HepG2 (cell line): ENCODE data around the gene SLC15A3. TPM values are rescaled to one million over a fixed set of nuclear protein-coding genes. Genes with fewer than 3 reads are reported as not detected.

Experiments used
- DNMT1 ChIP-seq: sonication (generic); formaldehyde crosslinking; IDR thresholded peaks from 2 replicates; pipeline ENCODE4 v1.5.1; 2020; ENCODE audit warnings: mild to moderate bottlenecking, missing genetic modification reagents
- GATAD1 ChIP-seq: IDR thresholded peaks from 2 replicates; pipeline ENCODE4 v1.6.1; 2016; ENCODE audit warnings: missing genetic modification reagents, missing compliant biosample characterization
- SIX4 ChIP-seq: sonication (generic); formaldehyde crosslinking; IDR thresholded peaks from 2 replicates; pipeline ENCODE4 v1.4.0; 2020; ENCODE audit warnings: missing genetic modification reagents
- ZBTB3 ChIP-seq: sonication (generic); formaldehyde crosslinking; IDR thresholded peaks from 2 replicates; pipeline ENCODE4 v1.4.0; 2020; ENCODE audit warnings: low read depth, mild to moderate bottlenecking, moderate library complexity, missing genetic modification reagents, borderline replicate concordance
- ZFP82 ChIP-seq: sonication (generic); formaldehyde crosslinking; IDR thresholded peaks from 2 replicates; pipeline ENCODE4 v1.5.1; 2020; ENCODE audit warnings: mild to moderate bottlenecking, missing genetic modification reagents, borderline replicate concordance
- ZNF251 ChIP-seq: sonication (generic); formaldehyde crosslinking; IDR thresholded peaks from 2 replicates; pipeline ENCODE4 v1.9.0; 2021; ENCODE audit warnings: mild to moderate bottlenecking, missing genetic modification reagents
- ZNF770 ChIP-seq: sonication (generic); formaldehyde crosslinking; IDR thresholded peaks from 2 replicates; pipeline ENCODE4 v1.5.0; 2020; ENCODE audit warnings: mild to moderate bottlenecking, missing genetic modification reagents
- ZNF792 ChIP-seq: IDR thresholded peaks from 2 replicates; pipeline ENCODE4 v1.6.1; 2016
- polyA plus RNA-seq, 8 experiments: library from polyadenylated mRNA; depleted of rRNA in 3 of 8; stranded (reverse) in 7 of 8; unstranded in 1 of 8; fragments of >200 nt; fragmentation: Illumina TruSeq in 4 of 8; extraction: Trizol in 4 of 8; gene quantifications; 2 replicates each; pipeline versions ENCODE4 v1.2.1 to v1.2.3, GENCODE V29; 2011 to 2016; ENCODE audit warnings: low read depth in 4 of 8, missing spikeins in 1 of 8, mixed read lengths in 1 of 8; ENCODE audit not compliant: insufficient read depth in 1 of 8
- total RNA-seq, 5 experiments: library from RNA; depleted of rRNA; stranded (reverse); fragments of >200 nt; fragmentation: Illumina TruSeq; extraction: Trizol; gene quantifications; 2 replicates each; pipeline ENCODE4 v1.2.3, GENCODE V29; 2016; ENCODE audit warnings: low read depth in 1 of 5
- TF ChIP-seq, protein P1 (sequence below): sonication (generic); formaldehyde crosslinking; IDR thresholded peaks from one replicate; pipeline ENCODE4 v1.5.1; 2020; ENCODE audit warnings: mild to moderate bottlenecking, missing genetic modification reagents; ENCODE audit errors: not compliant biosample characterization
- TF ChIP-seq, protein P2 (sequence below): sonication (generic); formaldehyde crosslinking; IDR thresholded peaks from 2 replicates; pipeline ENCODE4 v1.4.0; 2020; ENCODE audit warnings: missing genetic modification reagents
- TF ChIP-seq, protein P3 (sequence below): sonication (generic); formaldehyde crosslinking; IDR thresholded peaks from 2 replicates; pipeline ENCODE4 v1.4.0; 2020; ENCODE audit warnings: missing genetic modification reagents, mild to moderate bottlenecking, borderline replicate concordance
- TF ChIP-seq, protein P4 (sequence below): sonication (generic); formaldehyde crosslinking; IDR thresholded peaks from 2 replicates; pipeline ENCODE4 v1.4.0; 2020; ENCODE audit warnings: mild to moderate bottlenecking, low read depth, missing genetic modification reagents
- TF ChIP-seq, protein P5 (sequence below): sonication (generic); formaldehyde crosslinking; IDR thresholded peaks from 2 replicates; pipeline ENCODE4 v1.5.0; 2020; ENCODE audit warnings: missing genetic modification reagents

Gene SLC15A3
- total and polyA plus RNA-seq, 2 of the 13 experiments (the other 11 are each of a cell fraction or from before 2014, with no cell fraction given): 0.45 to 0.77 TPM

GRCh38 chr11:60906132-60906972, 45.6 kb downstream of the SLC15A3 start, which contains the start of gene PRPF19 (continued):
- TF ChIP-seq, protein P1, sequence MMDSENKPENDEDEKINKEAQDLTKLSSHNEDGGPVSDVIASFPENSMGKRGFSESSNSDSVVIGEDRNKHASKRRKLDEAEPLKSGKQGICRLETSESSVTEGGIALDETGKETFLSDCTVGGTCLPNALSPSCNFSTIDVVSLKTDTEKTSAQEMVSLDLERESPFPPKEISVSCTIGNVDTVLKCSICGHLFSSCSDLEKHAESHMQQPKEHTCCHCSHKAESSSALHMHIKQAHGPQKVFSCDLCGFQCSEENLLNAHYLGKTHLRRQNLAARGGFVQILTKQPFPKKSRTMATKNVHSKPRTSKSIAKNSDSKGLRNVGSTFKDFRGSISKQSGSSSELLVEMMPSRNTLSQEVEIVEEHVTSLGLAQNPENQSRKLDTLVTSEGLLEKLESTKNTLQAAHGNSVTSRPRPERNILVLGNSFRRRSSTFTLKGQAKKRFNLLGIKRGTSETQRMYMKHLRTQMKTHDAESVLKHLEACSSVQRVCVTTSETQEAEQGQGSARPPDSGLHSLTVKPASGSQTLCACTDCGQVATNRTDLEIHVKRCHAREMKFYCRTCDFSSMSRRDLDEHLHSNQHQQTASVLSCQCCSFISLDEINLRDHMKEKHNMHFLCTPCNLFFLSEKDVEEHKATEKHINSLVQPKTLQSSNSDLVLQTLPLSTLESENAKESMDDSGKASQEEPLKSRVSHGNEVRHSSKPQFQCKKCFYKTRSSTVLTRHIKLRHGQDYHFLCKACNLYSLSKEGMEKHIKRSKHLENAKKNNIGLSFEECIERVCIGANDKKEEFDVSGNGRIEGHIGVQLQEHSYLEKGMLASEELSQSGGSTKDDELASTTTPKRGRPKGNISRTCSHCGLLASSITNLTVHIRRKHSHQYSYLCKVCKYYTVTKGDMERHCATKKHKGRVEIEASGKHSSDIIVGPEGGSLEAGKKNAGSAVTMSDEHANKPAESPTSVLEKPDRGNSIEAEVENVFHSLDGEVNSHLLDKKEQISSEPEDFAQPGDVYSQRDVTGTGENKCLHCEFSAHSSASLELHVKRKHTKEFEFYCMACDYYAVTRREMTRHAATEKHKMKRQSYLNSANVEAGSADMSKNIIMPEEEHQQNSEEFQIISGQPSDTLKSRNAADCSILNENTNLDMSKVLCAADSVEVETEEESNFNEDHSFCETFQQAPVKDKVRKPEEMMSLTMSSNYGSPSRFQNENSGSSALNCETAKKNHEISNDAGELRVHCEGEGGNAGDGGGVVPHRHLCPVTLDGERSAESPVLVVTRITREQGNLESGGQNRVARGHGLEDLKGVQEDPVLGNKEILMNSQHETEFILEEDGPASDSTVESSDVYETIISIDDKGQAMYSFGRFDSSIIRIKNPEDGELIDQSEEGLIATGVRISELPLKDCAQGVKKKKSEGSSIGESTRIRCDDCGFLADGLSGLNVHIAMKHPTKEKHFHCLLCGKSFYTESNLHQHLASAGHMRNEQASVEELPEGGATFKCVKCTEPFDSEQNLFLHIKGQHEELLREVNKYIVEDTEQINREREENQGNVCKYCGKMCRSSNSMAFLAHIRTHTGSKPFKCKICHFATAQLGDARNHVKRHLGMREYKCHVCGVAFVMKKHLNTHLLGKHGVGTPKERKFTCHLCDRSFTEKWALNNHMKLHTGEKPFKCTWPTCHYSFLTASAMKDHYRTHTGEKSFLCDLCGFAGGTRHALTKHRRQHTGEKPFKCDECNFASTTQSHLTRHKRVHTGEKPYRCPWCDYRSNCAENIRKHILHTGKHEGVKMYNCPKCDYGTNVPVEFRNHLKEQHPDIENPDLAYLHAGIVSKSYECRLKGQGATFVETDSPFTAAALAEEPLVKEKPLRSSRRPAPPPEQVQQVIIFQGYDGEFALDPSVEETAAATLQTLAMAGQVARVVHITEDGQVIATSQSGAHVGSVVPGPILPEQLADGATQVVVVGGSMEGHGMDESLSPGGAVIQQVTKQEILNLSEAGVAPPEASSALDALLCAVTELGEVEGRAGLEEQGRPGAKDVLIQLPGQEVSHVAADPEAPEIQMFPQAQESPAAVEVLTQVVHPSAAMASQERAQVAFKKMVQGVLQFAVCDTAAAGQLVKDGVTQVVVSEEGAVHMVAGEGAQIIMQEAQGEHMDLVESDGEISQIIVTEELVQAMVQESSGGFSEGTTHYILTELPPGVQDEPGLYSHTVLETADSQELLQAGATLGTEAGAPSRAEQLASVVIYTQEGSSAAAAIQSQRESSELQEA (CRISPR knock-in tag): no peak
- TF ChIP-seq ZFP82: no peak
- TF ChIP-seq, protein P2, sequence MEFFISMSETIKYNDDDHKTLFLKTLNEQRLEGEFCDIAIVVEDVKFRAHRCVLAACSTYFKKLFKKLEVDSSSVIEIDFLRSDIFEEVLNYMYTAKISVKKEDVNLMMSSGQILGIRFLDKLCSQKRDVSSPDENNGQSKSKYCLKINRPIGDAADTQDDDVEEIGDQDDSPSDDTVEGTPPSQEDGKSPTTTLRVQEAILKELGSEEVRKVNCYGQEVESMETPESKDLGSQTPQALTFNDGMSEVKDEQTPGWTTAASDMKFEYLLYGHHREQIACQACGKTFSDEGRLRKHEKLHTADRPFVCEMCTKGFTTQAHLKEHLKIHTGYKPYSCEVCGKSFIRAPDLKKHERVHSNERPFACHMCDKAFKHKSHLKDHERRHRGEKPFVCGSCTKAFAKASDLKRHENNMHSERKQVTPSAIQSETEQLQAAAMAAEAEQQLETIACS (CRISPR knock-in tag): no peak
- peak; percentile 95 for TF ChIP-seq GATAD1 (CRISPR knock-in tag)
- TF ChIP-seq, protein P3, sequence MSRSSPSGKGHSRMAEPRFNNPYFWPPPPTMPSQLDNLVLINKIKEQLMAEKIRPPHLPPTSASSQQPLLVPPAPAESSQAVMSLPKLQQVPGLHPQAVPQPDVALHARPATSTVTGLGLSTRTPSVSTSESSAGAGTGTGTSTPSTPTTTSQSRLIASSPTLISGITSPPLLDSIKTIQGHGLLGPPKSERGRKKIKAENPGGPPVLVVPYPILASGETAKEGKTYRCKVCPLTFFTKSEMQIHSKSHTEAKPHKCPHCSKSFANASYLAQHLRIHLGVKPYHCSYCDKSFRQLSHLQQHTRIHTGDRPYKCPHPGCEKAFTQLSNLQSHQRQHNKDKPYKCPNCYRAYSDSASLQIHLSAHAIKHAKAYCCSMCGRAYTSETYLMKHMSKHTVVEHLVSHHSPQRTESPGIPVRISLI (CRISPR knock-in tag): 0 out of 2 replicates have a peak, but pooled peaks have one; percentile 29
- TF ChIP-seq ZNF792: no peak
- no peak for TF ChIP-seq DNMT1
- no peak for TF ChIP-seq ZNF251 (CRISPR knock-in tag)
- no peak for TF ChIP-seq ZBTB3 (CRISPR knock-in tag)
- TF ChIP-seq SIX4 (CRISPR knock-in tag): no peak
- TF ChIP-seq ZNF770 (CRISPR knock-in tag): 0 out of 2 replicates have a peak, but pooled peaks have one; percentile 50
- TF ChIP-seq, protein P4, sequence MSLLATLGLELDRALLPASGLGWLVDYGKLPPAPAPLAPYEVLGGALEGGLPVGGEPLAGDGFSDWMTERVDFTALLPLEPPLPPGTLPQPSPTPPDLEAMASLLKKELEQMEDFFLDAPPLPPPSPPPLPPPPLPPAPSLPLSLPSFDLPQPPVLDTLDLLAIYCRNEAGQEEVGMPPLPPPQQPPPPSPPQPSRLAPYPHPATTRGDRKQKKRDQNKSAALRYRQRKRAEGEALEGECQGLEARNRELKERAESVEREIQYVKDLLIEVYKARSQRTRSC (CRISPR knock-in tag): no peak
- TF ChIP-seq, protein P5, sequence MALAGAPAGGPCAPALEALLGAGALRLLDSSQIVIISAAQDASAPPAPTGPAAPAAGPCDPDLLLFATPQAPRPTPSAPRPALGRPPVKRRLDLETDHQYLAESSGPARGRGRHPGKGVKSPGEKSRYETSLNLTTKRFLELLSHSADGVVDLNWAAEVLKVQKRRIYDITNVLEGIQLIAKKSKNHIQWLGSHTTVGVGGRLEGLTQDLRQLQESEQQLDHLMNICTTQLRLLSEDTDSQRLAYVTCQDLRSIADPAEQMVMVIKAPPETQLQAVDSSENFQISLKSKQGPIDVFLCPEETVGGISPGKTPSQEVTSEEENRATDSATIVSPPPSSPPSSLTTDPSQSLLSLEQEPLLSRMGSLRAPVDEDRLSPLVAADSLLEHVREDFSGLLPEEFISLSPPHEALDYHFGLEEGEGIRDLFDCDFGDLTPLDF (CRISPR knock-in tag): peak; percentile 71; the same call in 1 of the 2 replicates
